HG02571 (cell line): Measurements from ENCODE around the gene MAP1A.

Experiments
- ATAC-seq: cut with Tn5 transposase; IDR thresholded peaks from one replicate; pipeline ENCODE4 v1.9.1; 2021; ENCODE audit warnings: mild to moderate bottlenecking, moderate library complexity; ENCODE audit not compliant: unreplicated experiment

Gene MAP1A

DNA sequence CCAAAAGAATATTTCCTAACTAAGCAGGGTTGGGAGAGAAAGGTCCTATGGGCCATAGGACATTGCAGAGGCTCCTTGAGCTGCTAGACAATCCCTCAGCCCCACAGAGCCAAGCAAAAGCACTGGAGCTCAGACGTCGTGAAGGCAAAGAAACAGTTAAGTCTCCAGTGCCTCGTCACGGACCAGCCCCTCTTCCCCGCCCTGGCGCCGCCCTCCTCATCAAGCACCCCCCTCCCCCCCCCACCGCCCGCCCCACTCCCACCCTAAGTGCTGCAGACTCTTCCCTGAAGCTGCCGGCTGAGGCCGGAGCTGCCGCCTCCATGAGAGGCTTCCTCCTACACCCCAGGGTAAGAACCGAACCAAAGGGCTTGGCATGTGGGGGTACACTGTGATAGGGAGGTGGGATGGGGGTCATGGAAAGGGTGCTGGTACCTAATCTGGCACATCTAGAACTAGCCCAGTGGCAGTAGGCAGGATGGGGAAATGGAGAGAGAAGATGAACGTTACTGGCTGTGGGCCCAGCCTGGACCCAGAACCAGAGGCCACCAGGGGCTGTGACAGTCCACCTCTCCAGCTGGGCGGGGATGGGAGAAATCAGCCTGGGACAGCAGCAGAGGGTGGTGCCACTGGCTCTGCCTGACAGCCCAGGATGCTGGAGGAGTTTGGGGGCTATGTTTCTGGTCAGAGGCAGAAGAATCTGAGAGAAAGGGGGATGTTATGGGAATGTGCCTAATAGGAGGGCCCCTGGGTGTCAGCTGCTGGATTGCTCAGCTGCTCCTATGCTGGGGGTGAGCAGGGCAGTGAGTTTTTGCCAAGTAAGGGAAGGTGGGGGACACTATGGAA lies at the start of gene MAP1A:
Gene MAP1A, plus strand, starts transcription at position 255 of the 843 bp plus-strand sequence. CDS start 3,866 bp downstream, outside the sequence.
- no peak for ATAC-seq

DNA sequence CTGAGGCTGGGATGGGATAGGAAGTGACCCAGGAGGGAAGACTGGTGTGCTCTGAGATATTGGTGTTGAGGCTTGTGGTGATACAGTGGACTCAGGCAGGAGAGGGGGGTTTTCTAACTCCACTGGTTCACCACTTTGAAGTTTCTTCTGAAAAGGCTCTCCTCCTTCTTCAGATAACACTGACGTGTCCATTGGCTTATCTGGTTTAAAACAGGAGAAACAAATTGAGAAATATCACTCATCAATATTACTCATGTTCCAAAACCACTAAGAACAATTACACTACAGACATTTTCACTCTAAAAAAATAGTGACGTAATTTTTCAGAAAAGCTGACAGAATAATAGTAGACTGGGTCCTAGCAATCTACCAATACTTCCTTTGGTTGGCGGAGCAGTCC lies 47.5 kb upstream of the MAP1A start:
- no peak for ATAC-seq

DNA sequence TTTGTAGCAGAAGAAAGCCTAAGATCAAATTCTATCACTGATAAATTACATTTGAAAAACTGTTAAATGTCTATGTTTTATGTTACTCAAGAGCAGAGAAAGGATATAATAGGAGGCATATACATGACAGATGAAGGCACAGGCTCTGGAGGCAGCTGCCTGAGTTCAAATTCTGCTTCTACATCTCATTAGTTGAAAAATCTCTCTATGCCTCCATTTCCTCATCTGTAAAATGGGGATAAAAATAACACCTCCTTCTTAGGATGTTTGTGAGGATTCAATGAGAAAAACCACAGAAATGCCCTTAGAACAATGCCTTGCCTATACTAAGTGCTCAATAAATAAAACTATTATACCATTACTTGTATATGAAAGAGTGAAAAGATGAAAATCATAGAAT lies 45.4 kb upstream of the MAP1A start:
- ATAC-seq = no peak

DNA sequence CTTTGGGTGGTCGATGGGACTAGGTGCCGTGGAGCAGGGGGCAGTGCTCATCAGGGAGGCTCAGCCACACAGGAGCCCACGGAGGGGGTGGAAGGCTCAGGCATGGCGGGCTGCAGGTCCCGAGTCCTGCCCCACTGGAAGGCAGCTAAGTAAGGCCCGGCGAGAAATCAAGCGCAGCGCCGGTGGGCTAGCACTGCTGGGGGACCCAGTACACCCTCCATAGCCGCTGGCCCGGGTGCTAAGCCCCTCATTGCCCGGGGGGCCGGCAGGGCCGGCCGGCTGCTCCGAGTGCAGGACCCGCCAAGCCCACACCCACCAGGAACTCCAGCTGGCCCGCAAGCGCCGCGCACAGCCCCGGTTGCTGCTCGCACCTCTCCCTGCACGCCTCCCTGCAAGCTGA lies 43.5 kb upstream of the MAP1A start:
- no peak for ATAC-seq

DNA sequence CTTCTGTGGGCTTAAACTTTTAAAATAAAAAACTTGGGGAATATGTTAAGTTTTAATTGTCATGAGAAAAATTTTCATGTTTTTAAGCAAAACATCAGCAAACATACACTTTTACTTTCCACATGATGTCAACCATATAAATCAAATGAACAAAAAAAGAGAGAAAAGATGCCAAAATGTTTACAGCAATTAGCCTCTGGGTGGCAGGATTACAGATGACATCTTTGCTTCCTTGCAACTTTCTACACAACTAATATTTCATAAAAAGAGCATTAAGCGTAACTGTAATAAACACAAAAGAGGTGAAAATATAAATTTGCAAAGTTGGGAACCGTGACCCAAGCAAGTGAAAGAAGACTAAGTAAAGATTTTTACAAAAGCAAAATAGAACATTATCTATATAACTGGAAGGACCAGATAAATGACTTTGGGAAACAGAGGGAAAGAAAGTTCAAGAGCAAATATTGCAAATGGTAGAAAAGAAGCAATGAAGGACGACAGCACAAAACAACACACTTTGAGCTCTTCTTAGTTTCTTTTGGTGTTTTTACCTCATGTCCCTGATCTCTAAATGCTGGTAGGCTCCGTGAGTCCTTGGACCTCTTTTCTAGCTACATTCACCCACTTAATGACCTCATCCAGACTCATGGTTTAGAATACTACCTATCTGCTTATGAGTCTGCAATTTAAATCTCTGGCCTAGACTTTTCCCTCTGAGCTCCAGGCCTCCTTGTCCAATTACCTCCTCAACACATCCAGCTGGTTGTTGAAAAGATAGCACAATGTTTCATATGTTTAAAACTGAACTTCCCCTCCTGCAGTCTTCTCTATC lies 33.9 kb upstream of the MAP1A start:
- ATAC-seq = no peak

DNA sequence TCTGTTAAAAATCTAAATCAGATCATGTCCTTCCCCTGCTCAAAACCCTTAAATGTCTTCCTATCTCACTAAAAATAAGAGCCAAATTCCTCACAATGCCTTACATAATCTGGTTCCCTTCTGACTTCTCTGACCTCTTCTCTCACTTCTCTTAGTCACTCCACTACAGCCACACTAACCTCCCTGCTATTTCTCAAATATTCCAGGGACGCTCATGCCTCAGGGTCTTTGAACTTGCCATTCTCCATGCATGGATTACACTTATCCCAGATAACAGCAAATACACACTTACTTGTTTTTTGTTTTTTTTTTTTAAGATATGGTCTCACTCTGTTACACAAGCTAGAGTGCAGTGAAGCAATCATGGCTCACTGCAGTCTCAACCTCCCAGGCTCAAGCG lies 33.0 kb upstream of the MAP1A start:
- ATAC-seq = no peak

DNA sequence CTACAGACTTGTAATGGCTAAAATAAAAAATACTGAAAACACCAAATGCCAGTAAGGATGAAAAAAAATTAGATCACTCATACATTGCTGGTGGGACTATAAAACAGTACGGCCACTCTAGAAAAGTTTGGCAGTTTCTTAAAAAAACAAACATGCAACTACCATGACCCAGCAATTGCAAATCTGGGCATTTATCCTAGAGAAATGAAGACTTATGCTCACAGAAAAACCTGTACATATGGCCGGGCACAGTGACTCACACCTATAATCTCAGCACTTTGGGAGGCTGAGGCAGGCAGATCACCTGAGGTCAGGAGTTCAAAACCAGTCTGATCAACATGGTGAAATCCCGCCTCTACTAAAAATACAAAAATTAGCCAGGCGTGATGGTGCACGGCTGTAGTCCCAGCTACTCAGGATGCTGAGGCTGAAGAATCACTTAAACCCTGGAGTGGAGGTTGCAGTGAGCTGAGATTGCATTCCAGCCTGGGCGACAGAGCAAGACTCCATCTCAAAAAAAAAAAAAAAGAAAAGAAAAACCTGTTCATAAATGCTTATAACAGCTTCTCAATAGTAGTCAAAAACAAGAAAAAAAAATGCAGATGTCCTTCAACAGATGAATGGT lies 30.0 kb upstream of the MAP1A start:
- ATAC-seq = no peak

DNA sequence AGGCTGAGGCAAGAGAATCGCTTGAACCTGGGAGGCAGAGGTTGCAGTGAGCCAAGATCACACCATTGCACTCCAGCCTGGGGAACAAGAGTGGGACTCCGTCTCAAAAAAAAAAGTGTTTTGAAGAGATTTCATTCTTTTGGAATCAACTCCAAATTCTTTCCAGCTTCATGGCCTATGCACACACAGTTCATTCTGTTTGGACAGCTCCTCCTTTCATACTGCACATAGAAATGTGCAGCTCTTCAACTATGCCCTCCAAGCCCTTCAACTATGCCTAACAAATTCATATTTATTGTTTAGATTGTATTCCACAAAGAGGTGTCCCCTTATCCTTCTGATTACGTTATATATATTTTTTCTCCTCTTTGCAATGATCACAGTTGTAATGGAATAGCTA lies 28.6 kb upstream of the MAP1A start:
- ATAC-seq = no peak

DNA sequence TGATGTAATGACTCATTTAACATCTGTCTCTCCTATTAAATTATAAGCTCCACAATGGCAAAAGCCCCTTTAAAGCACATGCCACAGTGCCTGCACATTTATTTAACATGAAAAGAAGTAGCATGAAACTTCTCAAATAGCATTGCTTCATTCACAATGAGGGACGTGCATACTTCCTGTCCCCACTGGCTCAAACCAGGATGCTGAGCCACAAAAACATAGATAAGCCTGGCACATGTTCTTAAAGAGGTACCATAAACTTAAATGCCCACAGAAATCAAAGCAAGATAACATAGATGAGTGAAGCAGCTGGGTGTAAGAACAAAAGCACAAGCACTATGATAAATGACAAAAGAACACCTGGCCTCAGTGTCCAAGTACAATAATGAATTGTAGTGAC lies 28.2 kb upstream of the MAP1A start:
- no peak for ATAC-seq

DNA sequence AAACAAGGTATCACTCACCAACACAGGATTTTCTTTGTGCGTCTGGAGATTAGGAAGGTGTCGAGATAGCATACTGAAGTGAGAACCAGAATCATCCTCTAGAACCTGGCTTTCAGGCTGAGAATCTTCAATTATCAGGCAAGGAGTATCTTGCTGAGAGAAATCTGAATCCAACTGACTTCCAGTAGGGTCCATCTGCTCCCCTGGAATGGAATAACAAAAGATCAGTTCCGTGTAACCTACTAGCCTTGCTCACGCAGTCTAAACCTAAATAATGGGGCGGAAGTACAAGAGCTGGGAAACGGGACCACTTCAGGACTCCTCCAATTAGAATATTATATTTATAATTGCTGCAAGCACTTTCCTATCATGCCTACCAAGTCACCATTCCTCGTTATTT lies 25.1 kb upstream of the MAP1A start:
- ATAC-seq = no peak

DNA sequence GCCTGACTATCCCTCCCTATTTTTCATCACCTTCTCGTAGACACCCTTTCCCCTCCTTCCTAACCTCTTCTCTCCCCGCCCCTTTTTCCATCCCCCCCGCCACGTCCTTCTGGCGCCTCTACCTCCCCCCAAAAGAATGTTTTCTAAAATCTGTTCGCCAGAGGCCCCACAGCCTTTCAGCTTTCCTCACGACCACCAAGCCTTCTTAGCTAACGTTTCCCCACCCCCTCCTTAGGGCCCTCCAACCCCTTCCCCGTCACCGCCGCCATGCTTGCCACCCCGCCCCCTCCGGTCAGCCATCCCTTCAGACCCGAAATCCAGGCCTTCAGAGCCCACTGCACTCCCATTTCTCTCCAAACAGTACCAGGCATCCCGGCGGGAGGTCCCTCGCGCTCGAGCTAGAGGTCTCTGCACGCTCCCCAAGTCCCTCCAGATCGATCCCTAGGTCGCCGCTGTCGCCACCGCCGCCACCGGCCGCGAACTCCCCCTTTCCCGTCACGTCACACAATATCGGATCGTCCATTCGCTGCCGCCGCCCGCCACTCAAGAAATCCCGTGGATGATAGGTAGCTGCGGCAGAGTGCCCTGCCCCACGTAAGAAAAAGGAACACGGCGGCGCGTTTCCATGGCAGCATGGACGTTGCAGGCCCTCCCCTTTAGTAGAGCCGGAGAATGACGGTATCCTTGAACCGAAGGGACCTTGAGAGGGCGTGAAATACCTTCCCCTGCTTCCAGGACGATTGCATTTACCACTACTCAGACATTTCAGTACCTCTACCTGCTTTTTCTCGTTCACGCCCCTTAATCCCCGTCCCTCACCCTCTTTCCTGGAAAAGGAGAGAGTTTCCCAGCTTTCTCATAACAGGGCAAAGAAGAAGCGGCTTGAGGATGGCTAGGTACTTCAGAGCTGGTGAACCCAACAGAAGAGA lies 24.5 kb upstream of the MAP1A start, which contains the start of gene TP53BP1:
Gene TP53BP1, minus strand, starts transcription at position 484 of the 929 bp plus-strand sequence. Its CDS starts 113 bp downstream, at position 371.
- peak; percentile 98 for ATAC-seq

DNA sequence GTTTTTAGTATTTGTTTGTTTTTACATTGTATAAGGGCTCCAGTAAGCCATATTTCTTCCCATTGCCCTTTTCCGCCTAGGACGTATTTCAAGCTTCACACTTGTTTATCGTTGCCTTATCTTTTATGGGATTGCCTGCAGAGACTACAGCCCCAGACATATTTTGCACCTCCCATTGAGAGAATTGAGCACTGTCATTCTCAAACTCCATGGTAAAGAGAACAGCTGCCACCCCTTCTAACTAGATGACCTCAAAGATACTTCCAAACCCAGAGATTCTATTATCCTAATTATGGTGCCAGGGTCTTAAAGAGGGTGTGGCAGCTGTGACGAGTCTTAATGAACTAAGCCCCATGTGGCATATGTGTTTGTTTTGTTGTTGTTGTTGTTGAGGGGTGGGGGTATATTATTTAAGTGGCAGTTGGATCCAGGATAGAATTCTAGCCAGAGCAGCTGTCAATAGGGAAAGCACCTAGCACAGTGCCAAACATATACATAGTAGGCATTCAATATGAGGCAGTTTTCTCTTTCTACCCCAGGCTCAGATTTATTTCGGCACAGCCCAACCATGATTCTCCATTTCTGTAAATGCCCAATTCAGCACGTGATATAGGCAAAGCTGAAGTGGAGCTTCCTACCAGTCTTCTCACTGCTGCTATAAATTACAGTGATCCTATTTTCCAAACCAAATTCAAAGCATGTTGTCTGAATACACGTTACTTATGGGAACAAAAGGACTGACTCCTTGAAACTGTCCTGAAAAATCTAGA lies 23.5 kb upstream of the MAP1A start:
- no peak for ATAC-seq

DNA sequence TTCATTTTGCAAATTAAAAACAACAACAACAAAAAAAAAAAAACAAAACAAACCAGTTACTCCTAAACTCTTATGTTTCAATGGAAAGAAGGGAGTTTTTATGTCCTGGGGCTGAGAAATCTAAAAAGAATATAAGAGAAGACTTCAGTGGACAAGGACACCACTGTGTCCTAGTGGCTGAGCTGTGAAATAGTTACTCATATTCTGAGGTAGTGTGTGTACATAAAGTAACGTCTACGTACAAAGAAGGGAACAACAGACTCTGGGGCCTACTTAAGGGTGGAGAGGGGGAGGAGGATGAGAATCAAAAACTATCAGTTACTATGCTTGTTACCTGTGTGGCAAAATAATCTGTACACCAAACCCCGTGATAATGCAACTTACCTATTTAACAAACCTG lies 18.4 kb upstream of the MAP1A start:
- no peak for ATAC-seq

DNA sequence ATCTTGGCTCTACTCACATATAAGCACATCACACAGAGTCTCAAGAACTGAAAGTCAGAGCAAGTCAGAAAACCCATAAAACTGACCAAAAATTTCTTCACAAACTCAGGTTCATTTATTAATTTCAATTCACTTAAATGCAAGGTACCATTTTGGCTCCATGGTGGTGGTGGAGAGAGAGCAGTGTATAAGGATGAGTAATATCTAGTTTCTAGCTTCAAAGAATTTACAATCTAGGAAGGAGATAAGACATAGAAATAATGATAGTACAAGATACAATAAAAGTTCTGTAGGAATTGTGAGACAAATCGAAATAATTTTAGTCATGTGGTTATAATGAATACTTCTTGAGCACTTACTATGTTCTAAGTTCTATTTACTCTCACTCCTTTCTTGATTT lies 17.8 kb upstream of the MAP1A start:
- no peak for ATAC-seq

DNA sequence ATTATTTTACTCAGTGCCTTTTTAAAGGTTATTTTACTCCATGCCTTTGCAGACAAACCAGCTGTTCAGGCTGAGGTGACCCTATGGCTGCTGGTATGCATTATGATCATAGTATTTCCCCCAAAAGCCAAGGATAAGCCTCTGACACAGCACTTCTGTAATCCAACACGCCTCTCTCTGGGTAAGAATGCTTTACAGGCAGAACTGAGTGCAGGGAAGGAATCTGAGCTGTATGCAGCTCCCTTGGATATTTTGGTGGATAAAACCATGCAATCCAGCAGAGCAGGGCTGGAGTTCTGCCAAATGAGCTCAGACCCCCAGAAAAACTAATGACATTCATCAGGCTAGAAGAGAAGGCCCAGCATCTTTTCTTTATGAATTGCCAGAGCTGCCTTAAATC lies 11.7 kb upstream of the MAP1A start:
- no peak for ATAC-seq

DNA sequence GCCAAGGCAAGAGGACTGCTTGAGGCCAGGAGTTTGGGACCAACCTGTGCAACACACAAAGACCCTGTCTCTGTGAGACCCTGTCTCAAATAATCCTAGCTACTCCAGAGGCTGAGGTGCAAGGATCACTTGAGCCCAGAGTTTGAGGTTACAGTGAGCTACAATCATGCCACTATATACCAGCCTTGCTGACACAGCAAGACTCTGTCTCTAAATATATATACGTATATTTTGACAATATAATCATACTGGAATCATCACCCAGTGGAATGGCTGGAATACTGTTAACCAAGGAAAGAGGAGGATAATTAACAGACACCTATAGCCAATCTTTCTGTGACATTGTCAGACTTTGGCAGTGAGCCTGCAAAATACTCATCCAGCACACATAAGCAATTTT lies 9.0 kb upstream of the MAP1A start:
- no peak for ATAC-seq

DNA sequence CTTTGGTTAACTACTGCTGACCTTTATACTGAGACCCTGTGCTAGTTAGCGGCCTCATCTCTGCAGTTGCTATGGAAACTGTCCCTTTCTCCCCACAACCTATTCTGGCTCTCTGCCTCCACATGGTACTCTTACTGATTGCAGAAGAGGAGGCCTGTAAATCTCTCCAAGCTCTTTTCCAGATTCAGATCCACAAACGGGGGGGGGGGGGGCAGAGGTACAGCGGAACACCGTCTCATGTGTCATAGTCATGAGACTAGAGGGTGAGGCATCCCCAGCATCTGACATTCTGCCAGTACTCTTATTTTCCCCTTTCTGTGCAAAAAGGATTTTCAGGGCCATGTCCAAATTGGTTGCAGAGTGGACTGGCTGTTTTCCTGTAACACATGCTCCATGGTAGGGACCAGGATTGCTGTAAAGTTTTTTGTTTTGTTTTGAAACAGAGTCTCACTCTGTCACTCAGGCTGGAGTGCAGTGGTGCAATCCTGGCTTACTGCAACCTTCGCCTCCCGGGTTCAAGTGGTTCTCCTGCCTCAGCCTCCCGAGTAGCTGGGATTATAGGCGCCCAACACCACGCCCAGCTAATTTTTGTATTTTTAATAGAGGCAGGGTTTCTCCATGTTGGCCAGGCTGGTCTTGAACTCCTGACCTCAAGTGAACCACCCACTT lies 8.3 kb upstream of the MAP1A start:
- no peak for ATAC-seq

DNA sequence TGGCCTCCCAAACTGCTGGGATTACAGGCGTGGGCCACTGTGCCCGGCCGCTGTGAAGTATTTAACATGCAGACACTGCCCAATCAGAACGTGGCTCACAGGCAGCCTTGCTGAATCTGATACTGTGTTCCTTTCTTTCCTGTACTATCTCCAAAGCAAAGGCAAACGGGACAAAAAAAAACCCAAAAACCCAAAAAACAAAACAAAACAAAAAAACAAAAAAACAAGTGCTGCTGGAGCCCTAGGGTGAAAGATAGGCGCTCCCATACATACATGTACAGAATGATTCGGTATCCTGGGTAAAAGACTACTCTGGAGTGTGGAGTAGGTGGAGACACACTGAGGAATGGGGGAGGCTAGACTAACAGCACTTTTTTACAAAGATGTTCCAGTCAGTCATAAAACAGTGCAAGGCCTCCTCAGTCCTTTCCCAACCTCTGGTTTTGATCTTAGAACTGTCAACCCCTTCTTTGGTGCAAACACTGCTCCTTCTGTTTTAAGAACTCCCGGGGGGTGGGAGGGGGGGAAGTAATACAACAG lies 7.7 kb upstream of the MAP1A start:
- ATAC-seq = no peak
